ENCODE data around the gene ROR1.

The ROR1 gene

GRCh38 chr1:64163970-64164369 is 390.2 kb downstream of the ROR1 start:
- in situ Hi-C loops (cut with MboI; ENCODE audit: low sequenced_read_pairs, unreplicated experiment), result no loop called here
- no peak for DNase-seq (ENCODE audit: low spot score)
- TF ChIP-seq, protein P1, sequence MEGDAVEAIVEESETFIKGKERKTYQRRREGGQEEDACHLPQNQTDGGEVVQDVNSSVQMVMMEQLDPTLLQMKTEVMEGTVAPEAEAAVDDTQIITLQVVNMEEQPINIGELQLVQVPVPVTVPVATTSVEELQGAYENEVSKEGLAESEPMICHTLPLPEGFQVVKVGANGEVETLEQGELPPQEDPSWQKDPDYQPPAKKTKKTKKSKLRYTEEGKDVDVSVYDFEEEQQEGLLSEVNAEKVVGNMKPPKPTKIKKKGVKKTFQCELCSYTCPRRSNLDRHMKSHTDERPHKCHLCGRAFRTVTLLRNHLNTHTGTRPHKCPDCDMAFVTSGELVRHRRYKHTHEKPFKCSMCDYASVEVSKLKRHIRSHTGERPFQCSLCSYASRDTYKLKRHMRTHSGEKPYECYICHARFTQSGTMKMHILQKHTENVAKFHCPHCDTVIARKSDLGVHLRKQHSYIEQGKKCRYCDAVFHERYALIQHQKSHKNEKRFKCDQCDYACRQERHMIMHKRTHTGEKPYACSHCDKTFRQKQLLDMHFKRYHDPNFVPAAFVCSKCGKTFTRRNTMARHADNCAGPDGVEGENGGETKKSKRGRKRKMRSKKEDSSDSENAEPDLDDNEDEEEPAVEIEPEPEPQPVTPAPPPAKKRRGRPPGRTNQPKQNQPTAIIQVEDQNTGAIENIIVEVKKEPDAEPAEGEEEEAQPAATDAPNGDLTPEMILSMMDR (IDR thresholded peaks at IDR 0.05; ENCODE audit: borderline replicate concordance, control extremely low read depth, extremely low read depth, insufficient read depth, missing control alignments), result no peak

DNA sequence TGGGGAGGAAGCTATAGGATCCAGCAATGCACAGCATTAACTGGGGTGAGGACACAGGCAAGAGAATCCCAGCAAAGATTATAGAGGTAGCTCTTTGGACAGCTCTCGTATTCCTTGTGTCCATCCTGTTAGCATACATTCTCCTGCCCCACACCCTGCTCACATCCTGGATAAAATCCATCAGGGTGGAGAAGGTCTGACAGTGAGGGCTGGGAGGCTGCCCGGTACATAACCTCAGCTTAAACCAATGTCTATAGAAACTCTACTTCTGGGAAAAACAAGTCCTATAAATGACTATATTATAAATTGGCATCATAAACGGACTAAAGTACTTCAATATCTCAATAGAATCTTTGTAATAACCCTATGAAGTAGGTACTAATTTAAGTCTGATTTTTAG is 392.8 kb downstream of the ROR1 start:
- DNase-seq (ENCODE audit: low spot score), result no peak
- in situ Hi-C loops (cut with MboI; ENCODE audit: low sequenced_read_pairs, unreplicated experiment), result no loop called here
- TF ChIP-seq, protein P1 (IDR thresholded peaks at IDR 0.05; ENCODE audit: borderline replicate concordance, control extremely low read depth, extremely low read depth, insufficient read depth, missing control alignments), result no peak

GRCh38 chr1:64167176-64167575 is 393.4 kb downstream of the ROR1 start:
- no peak for DNase-seq (ENCODE audit: low spot score)
- TF ChIP-seq, protein P1 (IDR thresholded peaks at IDR 0.05; ENCODE audit: borderline replicate concordance, control extremely low read depth, extremely low read depth, insufficient read depth, missing control alignments), result no peak
- in situ Hi-C loops (cut with MboI; ENCODE audit: low sequenced_read_pairs, unreplicated experiment), result no loop called here

DNA sequence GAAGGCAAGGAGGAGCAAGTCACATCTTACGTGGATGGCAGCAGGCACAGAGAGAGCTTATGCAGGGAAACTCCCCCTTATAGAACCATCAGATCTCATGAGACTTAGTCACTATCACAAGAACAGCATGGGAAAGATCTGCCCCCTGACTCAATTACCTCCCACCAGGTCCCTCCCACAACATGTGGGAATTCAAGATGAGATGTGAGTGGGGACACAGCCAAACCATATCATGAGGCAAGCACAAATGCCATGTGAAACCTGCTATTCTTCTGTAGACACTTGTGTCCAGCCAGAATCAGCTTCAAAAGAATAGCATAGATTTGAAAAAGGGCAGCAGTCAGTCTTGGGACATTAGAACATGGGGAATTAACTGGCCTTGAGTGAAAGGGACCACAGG is 397.4 kb downstream of the ROR1 start:
- TF ChIP-seq, protein P1 (IDR thresholded peaks at IDR 0.05; ENCODE audit: borderline replicate concordance, control extremely low read depth, extremely low read depth, insufficient read depth, missing control alignments), result no peak
- DNase-seq (ENCODE audit: low spot score), result no peak
- in situ Hi-C loops (cut with MboI; ENCODE audit: low sequenced_read_pairs, unreplicated experiment), result no loop called here

DNA sequence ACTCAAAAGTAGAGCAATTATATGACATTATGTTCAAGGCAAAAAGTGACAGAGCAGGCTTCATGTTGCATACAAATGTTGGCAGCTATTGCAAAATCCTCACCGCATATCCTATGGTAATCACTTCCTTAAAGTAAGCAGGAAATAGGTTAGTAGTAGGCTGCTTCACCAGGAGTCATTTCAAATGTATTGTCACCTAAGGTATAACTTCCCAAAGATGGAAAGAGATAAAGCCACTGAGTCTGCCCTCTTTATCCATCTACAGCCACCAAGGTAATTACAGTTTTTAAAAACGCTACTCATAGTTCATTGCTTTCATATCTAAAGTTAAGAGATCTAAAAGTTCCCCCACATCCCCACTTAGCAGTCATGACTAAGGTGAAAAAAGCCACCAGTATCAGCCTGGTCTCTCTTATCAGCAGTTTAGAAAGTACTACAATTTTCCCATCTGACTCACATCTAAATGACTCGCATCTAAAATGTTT is 398.0 kb downstream of the ROR1 start:
- DNase-seq (ENCODE audit: low spot score), result no peak
- TF ChIP-seq, protein P1 (IDR thresholded peaks at IDR 0.05; ENCODE audit: borderline replicate concordance, control extremely low read depth, extremely low read depth, insufficient read depth, missing control alignments), result no peak
- in situ Hi-C loops (cut with MboI; ENCODE audit: low sequenced_read_pairs, unreplicated experiment), result no loop called here

DNA sequence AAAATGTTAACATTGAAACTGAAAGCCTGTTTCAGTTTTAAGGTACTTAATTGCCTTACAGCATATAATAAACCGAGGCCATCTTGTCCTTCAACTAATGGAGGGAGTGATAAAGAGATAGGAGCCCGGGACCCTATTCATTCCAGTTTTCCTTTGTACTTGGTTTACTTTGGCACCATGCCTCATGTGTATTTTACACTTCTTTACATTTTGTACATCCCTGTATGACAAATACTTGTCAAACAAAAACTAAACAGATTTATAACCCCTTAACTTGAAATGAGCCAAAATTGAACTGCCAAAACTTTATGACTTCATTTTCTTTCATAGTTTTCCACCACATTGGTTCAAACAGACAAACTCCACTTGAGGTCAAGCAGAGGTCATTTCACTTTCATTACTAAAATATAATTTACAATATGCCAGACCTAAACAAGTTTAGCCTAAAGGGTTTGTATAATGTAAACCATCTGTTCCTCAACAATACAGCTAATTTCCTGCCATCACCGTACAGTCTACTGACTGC is 398.7 kb downstream of the ROR1 start:
- in situ Hi-C loops (cut with MboI; ENCODE audit: low sequenced_read_pairs, unreplicated experiment), result no loop called here
- TF ChIP-seq, protein P1 (IDR thresholded peaks at IDR 0.05; ENCODE audit: borderline replicate concordance, control extremely low read depth, extremely low read depth, insufficient read depth, missing control alignments), result no peak
- no peak for DNase-seq (ENCODE audit: low spot score)
